ENCODE measurements around the gene SGSM2.

- TF ChIP-seq POLR2A (IDR thresholded peaks at IDR 0.05; ENCODE audit: low read depth, low read length) (no peak), SPI1 (IDR thresholded peaks at IDR 0.05; ENCODE audit: low read depth, low read length) (no peak)
These were observed 25.6 kb downstream of the SGSM2 start for GRCh38 chr17:2362881-2363280.

Data from GM12891 (cell line).